Natural killer cell (primary cell): ENCODE measurements around the gene NOL4L. TPM values are rescaled to one million over a fixed set of nuclear protein-coding genes. Genes with fewer than 3 reads are reported as not detected.

ENCODE experiments used
- ATAC-seq, 3 donors: fragments of 150-1000 bp in 2 of 3; fragments of 200-7000 bp in 1 of 3; cut with Tn5 transposase; 1 replicate in 1 of 3; 2 replicates in 2 of 3; pipeline ENCODE4 v1.10.0; 2021; ENCODE audit warnings: mild to moderate bottlenecking in 2 of 3, moderate library complexity in 2 of 3
- DNase-seq, 2 donors: peaks; one replicate each; pipeline versions ENCODE4 v3.0.0 to v3.0.0-alpha.2; 2013 to 2021; ENCODE audit warnings: mixed read lengths in 1 of 2
- H3K27ac ChIP-seq: one replicate; pipeline ENCODE4 v1.5.1; 2013; ENCODE audit warnings: mild to moderate bottlenecking, low read length
- H3K27me3 ChIP-seq: one replicate; pipeline ENCODE4 v1.6.1; 2013; ENCODE audit warnings: low read length; ENCODE audit not compliant: control insufficient read depth, insufficient read depth
- H3K36me3 ChIP-seq: one replicate; pipeline ENCODE4 v1.6.1; 2013; ENCODE audit warnings: low read length; ENCODE audit not compliant: control insufficient read depth, insufficient read depth
- H3K4me1 ChIP-seq: one replicate; pipeline ENCODE4 v1.6.1; 2013; ENCODE audit warnings: low read length; ENCODE audit not compliant: control insufficient read depth, insufficient read depth
- H3K4me3 ChIP-seq: one replicate; pipeline ENCODE4 v1.5.1; 2013; ENCODE audit warnings: low read length
- H3K9me3 ChIP-seq: one replicate; pipeline ENCODE4 v1.6.1; 2013; ENCODE audit warnings: low read length; ENCODE audit not compliant: control insufficient read depth, insufficient read depth
- H3K27ac Mint-ChIP-seq, 2 donors: one replicate each; pipeline ENCODE4 v1.8.0; 2022; ENCODE audit warnings: mild to moderate bottlenecking in 2 of 2, mixed read lengths in 2 of 2, moderate library complexity in 1 of 2
- H3K27me3 Mint-ChIP-seq, 2 donors: one replicate each; pipeline ENCODE4 v1.8.0; 2022; ENCODE audit warnings: low read depth in 2 of 2, mixed read lengths in 2 of 2
- H3K36me3 Mint-ChIP-seq: one replicate; pipeline ENCODE4 v1.8.0; 2022; ENCODE audit warnings: mixed read lengths
- H3K4me1 Mint-ChIP-seq, 2 donors: one replicate each; pipeline ENCODE4 v1.8.0; 2022; ENCODE audit warnings: mixed read lengths in 2 of 2
- H3K4me3 Mint-ChIP-seq: one replicate; pipeline ENCODE4 v1.8.0; 2022; ENCODE audit warnings: mild to moderate bottlenecking, moderate library complexity, mixed read lengths
- H3K9me3 Mint-ChIP-seq, 2 donors: one replicate each; pipeline ENCODE4 v1.8.0; 2022; ENCODE audit warnings: mixed read lengths in 2 of 2
- WGBS: methylation state at CpG from one replicate; pipeline ENCODE4 v1.1.7; 2013; ENCODE audit warnings: missing lambda C conversion rate; ENCODE audit not compliant: insufficient coverage; 5-methylcytosine and 5-hydroxymethylcytosine counted together
- intact Hi-C: fragments of 100-400 bp; cut with micrococcal nuclease; formaldehyde crosslinking; loops from one replicate; pipeline ENCODE4 v1.14.2; 2022
- total RNA-seq, 4 donors: library from RNA; stranded (reverse); fragments of 120-200 nt in 1 of 4; gene quantifications; one replicate each; pipeline versions ENCODE4 v1.2.3 to v1.2.4, GENCODE V29; 2013 to 2022
- TF ChIP-seq, protein P1 (sequence below): fragments of 200-600 bp; IDR thresholded peaks from one replicate; pipeline ENCODE4 v1.8.0; 2022; ENCODE audit warnings: antibody characterized with exemption

The NOL4L gene
- total RNA-seq, 3 donors from 2014 or later (not counting 1 experiment from before 2014, with no cell fraction given) = 101 to 136 (median 114) TPM

DNA sequence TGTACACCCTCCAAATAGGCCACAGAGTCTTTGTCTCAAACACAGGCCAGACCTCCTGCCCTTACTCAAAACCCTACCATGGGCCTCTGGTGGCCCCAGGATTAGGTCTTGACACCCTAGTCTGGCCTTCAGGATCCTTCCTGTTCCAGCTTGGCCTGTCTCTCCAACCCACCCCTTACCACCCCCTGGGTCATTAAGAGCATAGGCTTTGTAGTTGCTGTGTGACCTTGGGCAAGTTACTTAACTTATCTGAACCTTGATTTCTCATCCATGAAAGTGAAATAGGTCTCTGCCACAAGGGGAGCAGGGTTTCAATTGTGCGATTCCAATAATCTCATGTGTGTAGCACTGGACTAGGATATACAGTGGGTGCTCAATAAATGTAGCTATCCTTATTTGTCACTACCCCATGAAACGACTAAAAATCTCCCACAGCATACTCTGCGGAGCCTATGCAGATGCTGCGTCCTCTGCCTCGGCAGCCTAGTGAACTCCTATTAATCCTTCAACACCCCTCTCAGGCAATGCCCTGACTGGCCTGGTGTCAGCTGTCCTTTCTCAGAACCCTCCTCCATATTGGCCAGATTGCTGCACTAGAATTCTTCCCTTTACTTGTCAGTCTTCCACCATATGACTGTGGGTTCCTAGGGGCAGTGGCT lies 39.7 kb upstream of the NOL4L start:
- no peak for ATAC-seq
- peaks cover 24% of the 10 kb centered on the region for H3K4me1 ChIP-seq
- WGBS = 91% methylated on average over 5 of the region's 5 CpGs
- H3K9me3 ChIP-seq = no peaks in the 10 kb centered on the region
- intact Hi-C loops = no loop called here
- H3K27ac ChIP-seq = no peak overlapping the region
- H3K36me3 ChIP-seq = no peaks in the 10 kb centered on the region
- no peak for DNase-seq
- Mint-ChIP-seq H3K9me3 (no peaks in the 10 kb centered on the region), H3K36me3 (no peaks in the 10 kb centered on the region), H3K4me1 (peaks cover 7 to 21% of the 10 kb centered on the region in 2 donors), H3K4me3 (no peak overlapping the region), H3K27me3 (no peaks in the 10 kb centered on the region), H3K27ac (no peak overlapping the region)
- TF ChIP-seq, protein P1, sequence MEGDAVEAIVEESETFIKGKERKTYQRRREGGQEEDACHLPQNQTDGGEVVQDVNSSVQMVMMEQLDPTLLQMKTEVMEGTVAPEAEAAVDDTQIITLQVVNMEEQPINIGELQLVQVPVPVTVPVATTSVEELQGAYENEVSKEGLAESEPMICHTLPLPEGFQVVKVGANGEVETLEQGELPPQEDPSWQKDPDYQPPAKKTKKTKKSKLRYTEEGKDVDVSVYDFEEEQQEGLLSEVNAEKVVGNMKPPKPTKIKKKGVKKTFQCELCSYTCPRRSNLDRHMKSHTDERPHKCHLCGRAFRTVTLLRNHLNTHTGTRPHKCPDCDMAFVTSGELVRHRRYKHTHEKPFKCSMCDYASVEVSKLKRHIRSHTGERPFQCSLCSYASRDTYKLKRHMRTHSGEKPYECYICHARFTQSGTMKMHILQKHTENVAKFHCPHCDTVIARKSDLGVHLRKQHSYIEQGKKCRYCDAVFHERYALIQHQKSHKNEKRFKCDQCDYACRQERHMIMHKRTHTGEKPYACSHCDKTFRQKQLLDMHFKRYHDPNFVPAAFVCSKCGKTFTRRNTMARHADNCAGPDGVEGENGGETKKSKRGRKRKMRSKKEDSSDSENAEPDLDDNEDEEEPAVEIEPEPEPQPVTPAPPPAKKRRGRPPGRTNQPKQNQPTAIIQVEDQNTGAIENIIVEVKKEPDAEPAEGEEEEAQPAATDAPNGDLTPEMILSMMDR = no peak
- H3K4me3 ChIP-seq = no peak overlapping the region
- no peaks in the 10 kb centered on the region for H3K27me3 ChIP-seq

DNA sequence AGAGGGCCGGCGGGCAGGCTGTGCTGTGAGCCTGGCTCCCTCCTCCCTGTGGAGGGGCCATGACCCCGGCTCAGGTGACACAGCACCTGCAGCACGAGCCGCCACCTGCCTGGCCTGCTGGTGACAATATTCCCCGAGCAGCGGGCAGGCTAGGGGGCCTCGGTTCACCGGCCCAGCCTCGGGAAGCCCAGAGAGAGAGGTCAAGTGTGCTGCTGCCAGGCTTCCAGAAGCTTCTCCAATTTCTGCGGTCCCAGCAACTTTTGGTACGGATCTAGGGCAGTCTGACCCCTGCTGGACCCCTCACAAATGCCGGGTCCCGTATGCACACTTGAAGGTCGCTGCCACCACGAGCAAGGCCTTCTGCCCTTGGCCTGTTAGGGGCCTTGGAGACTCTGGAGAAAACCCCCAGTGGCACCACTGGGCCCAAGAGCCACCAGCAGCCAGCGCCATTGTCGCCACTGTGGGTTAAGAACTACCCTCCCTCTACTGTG lies 38.6 kb upstream of the NOL4L start:
- ATAC-seq = no peak
- H3K4me3 ChIP-seq = no peak overlapping the region
- H3K27me3 ChIP-seq = no peaks in the 10 kb centered on the region
- TF ChIP-seq, protein P1 = no peak
- Mint-ChIP-seq H3K36me3 (no peaks in the 10 kb centered on the region), H3K27me3 (no peaks in the 10 kb centered on the region), H3K9me3 (no peaks in the 10 kb centered on the region), H3K4me1 (peaks cover 7 to 16% of the 10 kb centered on the region in 2 donors), H3K27ac (no peak overlapping the region), H3K4me3 (no peak overlapping the region)
- 87% methylated on average over 18 of the region's 18 CpGs for whole genome bisulfite sequencing
- H3K36me3 ChIP-seq = no peaks in the 10 kb centered on the region
- no peak for DNase-seq
- no peak overlapping the region for H3K27ac ChIP-seq
- intact Hi-C loops = no loop called here
- peaks cover 23% of the 10 kb centered on the region for H3K4me1 ChIP-seq
- H3K9me3 ChIP-seq = no peaks in the 10 kb centered on the region

DNA sequence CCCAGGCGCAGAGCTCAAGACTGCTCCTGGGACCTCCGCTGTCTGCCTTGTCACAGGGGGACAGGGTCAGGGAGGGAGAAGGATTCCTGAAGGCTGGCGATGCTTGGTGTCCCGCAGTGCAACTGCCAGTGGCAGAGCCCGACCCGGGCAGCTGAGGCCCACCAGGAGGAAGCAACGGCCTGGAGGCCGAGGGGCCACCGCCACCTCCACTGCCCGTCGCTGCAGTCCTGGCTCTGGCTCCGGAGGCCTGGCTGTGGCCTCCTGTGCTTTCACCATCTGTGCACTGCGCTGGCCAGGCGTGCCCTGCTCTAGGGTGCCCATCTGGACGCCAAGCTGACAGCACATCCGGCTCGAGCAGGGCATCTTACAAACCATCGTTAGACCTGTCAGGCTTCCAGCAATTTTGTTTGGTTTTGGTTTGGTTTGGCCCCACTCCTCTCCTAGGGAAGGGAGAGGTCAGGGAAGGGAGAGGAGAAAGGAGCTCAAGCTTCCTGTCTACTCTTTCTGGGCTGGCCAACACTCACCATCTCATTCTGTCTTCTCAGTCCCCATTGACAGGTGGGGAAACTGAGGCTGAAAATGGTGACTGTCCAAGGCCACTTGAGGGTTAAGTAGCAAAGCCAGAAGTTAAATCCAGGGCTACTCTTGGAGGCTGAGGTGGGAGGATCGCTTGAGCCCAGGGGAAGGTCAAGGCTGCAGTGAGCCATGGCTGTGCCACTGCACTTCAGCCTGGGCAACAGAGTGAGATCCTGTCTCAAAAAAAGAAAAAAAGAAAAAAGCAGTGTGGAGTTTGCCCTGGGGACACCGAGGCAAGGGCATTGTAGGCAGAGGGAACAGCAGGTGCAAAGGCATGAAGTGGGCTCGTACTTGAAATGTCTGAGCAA lies 37.7 kb upstream of the NOL4L start:
- H3K4me1 ChIP-seq = peaks cover 14% of the 10 kb centered on the region

More for the DNA sequence above, 37.7 kb upstream of the NOL4L start:
- no peaks in the 10 kb centered on the region for H3K36me3 ChIP-seq
- H3K36me3 Mint-ChIP-seq = no peaks in the 10 kb centered on the region
- DNase-seq (no peak), ATAC-seq (no peak)
- WGBS = 93% methylated on average over 21 of the region's 21 CpGs
- no peak overlapping the region for H3K4me3 ChIP-seq
- no peak overlapping the region for H3K4me3 Mint-ChIP-seq
- peaks cover 6 to 7% of the 10 kb centered on the region in 2 donors for H3K4me1 Mint-ChIP-seq
- H3K27ac ChIP-seq = no peak overlapping the region
- no peaks in the 10 kb centered on the region for H3K9me3 ChIP-seq
- H3K27me3 ChIP-seq = no peaks in the 10 kb centered on the region
- H3K27me3 Mint-ChIP-seq = no peaks in the 10 kb centered on the region
- TF ChIP-seq, protein P1 = no peak
- H3K9me3 Mint-ChIP-seq = no peaks in the 10 kb centered on the region
- intact Hi-C loops = no loop called here
- H3K27ac Mint-ChIP-seq = no peak overlapping the region
